ENCODE measurements around the gene NXT1.

DNA sequence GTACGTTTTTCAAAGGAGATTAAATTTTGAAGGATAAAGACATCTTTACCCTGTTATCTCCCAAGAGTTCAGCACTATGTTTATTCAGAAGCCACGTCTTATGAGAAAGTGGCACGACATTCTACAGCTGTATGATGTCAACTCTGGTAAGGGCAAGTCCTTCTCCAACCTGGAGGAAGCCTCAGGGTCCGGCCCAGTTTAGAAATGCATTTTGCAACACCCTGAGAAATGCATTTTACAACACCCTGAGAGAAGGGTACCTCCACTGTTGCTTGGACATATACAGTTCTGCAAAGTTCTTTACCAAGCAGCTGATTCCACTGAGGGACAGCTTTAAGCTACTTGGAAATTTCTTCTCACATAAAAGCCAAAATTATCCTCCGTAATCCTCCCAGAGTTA is 53.2 kb downstream of the NXT1 start:
- TF ChIP-seq, protein P1, sequence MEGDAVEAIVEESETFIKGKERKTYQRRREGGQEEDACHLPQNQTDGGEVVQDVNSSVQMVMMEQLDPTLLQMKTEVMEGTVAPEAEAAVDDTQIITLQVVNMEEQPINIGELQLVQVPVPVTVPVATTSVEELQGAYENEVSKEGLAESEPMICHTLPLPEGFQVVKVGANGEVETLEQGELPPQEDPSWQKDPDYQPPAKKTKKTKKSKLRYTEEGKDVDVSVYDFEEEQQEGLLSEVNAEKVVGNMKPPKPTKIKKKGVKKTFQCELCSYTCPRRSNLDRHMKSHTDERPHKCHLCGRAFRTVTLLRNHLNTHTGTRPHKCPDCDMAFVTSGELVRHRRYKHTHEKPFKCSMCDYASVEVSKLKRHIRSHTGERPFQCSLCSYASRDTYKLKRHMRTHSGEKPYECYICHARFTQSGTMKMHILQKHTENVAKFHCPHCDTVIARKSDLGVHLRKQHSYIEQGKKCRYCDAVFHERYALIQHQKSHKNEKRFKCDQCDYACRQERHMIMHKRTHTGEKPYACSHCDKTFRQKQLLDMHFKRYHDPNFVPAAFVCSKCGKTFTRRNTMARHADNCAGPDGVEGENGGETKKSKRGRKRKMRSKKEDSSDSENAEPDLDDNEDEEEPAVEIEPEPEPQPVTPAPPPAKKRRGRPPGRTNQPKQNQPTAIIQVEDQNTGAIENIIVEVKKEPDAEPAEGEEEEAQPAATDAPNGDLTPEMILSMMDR (IDR thresholded peaks at IDR 0.05; ENCODE audit: low read length): no peak
- no peak for TF ChIP-seq EZH2 (IDR thresholded peaks at IDR 0.05; ENCODE audit: borderline replicate concordance, low read length)

Measured in OCI-LY1 (cell line).